GM21529 (cell line): ENCODE data around the gene PCDHGB5.
A peak's percentile ranks its signal among the peaks of the same experiment; 100 is the strongest.
"Not testable (repeated sequence)": the region's sequence is repeated elsewhere in the genome, so short reads cannot be mapped to it uniquely, and the experiment has no call there.

Experiments
- ATAC-seq: cut with Tn5 transposase; IDR thresholded peaks from one replicate; pipeline ENCODE4 v1.9.1; 2021; ENCODE audit not compliant: unreplicated experiment

The PCDHGB5 gene

DNA sequence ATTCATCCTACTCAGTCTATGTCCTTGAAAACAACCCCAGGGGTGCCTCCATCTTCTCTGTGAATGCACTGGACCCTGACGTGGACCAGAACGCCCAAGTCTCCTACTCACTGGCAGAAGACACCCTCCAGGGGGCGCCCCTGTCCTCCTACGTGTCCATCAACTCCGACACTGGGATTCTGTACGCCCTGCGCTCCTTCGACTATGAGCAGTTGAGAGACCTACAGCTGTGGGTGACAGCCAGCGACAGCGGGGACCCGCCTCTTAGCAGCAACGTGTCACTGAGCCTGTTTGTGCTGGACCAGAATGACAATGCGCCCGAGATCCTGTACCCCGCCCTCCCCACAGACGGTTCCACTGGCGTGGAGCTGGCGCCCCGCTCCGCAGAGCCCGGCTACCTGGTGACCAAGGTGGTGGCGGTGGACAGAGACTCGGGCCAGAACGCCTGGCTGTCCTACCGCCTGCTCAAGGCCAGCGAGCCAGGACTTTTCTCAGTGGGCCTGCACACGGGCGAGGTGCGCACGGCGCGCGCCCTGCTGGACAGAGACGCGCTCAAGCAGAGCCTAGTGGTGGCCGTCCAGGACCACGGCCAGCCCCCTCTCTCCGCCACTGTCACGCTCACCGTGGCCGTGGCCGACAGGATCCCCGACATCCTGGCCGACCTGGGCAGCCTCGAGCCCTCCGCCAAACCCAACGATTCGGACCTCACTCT is 22.1 kb upstream of the PCDHGB5 start:
- not testable (repeated sequence) for ATAC-seq

DNA sequence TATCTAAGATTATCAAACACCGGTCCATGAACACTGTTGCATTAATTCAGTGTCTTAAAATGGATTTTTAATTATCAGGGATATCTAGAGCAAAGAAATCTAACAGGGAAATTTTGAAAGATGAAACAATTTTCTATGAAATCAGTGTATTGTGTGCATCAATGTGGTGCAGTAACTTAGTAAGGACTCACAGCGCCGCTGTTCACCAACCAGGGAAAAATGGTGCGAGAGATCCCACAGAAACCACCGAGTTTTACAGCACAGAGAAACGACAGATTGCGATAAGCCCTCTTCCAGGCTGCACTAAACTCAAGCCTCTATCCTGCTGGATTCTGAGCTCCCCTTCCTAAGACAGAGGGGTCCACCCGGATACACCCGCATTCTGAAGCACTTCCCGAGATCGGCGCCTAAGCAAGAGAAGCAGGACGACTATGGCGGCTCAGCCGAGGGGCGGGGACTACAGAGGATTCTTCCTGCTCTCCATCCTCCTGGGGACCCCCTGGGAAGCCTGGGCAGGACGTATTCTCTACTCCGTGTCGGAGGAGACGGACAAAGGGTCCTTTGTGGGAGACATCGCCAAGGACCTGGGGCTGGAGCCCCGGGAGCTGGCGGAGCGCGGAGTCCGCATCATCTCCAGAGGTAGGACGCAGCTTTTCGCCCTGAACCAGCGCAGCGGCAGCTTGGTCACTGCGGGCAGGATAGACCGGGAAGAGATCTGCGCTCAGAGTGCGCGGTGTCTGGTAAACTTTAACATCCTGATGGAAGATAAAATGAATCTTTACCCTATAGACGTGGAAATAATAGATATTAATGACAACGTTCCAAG is 15.1 kb upstream of the PCDHGB5 start, which contains the start of gene PCDHGA7:
TSS of gene PCDHGA7 (plus strand) at position 274 of the 826 bp plus-strand sequence. CDS start at position 432, 158 bp downstream.
- ATAC-seq: no peak

DNA sequence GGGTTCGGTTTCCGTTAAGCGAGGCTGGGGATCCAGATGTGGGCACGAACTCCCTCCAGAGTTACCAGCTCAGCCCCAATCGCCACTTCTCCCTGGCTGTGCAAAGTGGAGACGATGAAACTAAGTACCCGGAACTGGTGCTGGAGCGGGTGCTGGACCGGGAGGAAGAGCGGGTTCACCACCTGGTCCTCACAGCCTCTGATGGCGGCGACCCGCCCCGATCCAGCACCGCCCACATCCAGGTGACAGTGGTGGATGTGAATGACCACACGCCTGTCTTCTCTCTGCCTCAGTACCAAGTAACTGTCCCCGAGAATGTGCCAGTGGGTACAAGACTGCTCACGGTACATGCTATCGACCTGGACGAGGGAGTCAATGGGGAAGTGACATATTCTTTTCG is 14.4 kb upstream of the PCDHGB5 start:
- no peak for ATAC-seq

GRCh38 chr5:141384471-141385267 is 13.1 kb upstream of the PCDHGB5 start:
- no peak for ATAC-seq

GRCh38 chr5:141387557-141388311 is 10.0 kb upstream of the PCDHGB5 start, which contains the start of gene PCDHGB4:
Gene PCDHGB4 (plus strand): TSS chr5:141387698. CDS start chr5:141387885, 187 bp downstream.
- peak; percentile 89 for ATAC-seq

DNA sequence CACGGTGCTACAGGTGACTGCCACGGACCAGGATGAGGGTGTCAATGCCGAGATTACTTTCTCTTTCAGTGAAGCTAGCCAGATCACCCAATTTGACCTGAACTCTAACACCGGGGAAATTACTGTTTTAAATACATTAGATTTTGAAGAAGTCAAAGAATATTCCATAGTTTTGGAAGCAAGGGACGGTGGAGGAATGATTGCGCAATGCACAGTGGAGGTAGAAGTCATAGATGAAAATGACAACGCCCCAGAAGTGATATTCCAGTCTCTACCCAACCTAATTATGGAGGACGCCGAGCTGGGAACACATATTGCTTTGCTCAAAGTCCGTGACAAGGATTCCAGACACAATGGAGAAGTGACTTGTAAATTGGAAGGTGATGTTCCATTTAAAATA is 9.1 kb upstream of the PCDHGB5 start:
- ATAC-seq: no peak

GRCh38 chr5:141389153-141390042 is 8.3 kb upstream of the PCDHGB5 start:
- no peak for ATAC-seq

DNA sequence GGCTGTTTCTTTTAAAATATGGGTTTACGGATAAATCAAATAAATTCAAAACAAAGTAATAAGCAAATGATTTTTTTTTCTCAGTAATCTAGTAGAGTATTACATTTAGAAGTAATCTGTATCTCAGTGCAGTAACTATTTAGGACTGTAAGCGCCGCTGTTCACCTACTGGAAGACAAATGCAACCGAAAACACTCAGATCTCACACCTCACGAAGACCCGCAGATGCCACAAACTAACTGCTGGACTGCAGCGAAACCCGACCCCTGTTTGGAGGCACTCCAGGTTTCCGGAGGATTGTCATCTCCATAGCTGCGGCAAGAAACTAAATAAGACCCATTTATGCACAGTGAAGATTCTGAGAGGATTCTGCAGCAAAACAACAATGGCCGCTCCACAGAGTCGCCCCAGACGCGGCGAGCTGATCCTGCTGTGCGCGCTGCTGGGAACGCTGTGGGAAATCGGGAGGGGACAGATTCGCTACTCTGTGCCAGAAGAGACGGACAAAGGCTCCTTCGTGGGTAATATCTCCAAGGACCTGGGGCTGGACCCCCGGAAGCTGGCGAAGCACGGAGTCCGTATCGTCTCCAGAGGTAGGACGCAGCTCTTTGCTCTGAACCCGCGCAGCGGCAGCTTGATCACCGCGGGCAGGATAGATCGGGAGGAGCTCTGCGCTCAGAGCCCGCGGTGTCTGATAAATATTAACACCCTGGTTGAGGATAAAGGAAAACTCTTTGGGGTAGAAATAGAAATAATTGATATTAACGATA is 5.1 kb upstream of the PCDHGB5 start, which contains the start of gene PCDHGA8:
TSS of gene PCDHGA8 (plus strand) at position 205 of the 770 bp plus-strand sequence. CDS start at position 386, 181 bp downstream.
- ATAC-seq: no peak

DNA sequence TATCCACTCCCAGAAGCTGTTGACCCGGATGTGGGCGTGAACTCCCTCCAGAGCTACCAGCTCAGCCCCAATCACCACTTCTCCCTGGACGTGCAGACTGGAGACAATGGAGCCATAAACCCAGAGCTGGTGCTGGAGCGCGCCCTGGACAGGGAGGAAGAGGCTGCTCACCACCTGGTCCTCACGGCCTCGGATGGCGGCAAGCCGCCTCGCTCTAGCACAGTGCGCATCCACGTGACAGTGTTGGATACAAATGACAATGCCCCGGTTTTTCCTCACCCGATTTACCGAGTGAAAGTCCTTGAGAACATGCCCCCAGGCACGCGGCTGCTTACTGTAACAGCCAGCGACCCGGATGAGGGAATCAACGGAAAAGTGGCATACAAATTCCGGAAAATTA is 4.5 kb upstream of the PCDHGB5 start:
- ATAC-seq: no peak

DNA sequence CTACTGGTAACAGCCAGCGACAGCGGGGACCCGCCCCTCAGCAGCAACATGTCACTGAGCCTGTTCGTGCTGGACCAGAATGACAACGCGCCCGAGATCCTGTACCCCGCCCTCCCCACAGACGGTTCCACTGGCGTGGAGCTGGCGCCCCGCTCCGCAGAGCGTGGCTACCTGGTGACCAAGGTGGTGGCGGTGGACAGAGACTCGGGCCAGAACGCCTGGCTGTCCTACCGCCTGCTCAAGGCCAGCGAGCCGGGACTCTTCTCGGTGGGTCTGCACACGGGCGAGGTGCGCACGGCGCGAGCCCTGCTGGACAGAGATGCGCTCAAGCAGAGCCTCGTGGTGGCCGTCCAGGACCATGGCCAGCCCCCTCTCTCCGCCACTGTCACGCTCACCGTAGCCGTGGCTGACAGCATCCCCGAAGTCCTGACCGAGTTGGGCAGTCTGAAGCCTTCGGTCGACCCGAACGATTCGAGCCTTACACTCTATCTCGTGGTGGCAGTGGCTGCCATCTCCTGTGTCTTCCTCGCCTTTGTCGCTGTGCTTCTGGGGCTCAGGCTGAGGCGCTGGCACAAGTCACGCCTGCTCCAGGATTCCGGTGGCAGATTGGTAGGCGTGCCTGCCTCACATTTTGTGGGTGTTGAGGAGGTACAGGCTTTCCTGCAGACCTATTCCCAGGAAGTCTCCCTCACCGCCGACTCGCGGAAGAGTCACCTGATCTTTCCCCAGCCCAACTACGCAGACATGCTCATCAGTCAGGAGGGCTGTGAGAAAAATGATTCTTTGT is 3.2 kb upstream of the PCDHGB5 start:
- not testable (repeated sequence) for ATAC-seq

DNA sequence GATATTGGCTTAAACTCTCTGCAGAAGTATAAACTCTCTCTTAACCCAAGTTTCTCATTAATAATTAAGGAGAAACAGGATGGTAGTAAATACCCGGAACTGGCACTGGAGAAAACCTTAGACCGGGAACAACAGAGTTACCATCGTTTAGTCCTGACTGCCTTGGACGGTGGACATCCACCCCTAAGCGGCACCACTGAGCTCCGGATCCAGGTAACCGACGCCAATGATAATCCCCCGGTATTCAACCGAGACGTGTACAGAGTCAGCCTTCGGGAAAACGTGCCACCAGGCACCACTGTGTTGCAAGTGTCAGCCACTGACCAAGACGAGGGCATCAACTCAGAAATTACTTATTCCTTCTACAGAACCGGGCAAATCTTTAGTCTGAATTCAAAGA is 861 bp downstream of the PCDHGB5 start:
- no peak for ATAC-seq

DNA sequence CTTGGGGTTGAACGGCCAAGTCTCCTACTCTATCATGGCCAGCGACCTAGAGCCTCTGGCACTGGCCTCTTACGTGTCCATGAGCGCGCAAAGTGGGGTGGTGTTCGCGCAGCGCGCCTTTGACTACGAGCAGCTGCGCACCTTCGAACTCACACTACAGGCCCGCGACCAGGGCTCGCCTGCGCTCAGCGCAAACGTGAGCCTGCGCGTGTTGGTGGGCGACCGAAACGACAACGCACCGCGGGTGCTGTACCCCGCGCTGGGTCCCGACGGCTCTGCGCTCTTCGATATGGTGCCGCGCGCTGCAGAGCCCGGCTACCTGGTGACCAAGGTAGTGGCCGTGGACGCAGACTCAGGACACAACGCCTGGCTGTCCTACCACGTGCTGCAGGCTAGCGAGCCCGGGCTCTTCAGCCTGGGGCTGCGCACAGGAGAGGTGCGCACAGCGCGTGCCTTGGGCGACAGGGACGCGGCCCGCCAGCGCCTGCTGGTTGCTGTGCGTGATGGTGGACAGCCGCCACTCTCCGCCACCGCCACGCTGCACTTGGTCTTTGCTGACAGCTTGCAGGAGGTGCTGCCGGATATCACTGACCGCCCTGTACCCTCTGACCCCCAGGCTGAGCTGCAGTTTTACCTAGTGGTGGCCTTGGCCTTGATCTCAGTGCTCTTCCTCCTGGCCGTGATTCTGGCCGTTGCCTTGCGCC is 2.0 kb downstream of the PCDHGB5 start:
- no peak for ATAC-seq

DNA sequence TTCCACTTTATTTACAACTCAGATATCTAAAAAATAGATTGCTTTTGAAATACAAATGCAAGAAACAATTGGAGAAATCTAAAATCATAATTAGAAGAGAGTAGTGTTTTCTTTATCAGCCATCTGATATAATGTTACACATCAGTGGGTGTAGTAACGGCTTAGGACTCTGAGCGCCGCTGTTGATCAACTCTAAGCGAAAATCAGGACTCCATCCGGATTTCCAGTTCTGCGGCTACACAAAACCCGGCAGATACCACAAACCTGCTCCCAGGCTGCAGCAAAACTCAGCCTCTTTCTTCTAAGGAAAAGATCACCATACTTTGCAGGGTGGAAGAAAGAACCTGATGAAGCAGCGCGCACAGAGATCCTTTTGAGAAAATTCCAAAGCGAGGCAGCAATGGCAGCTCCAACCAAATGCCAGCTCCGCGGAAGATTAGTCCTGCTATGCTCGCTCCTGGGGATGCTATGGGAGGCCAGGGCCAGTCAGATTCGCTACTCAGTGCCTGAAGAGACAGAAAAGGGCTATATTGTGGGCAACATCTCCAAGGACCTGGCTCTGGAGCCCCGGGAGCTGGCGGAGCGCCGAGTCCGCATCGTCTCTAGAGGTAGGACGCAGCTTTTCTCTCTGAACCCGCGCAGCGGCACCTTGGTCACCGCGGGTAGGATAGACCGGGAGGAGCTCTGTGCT is 5.0 kb downstream of the PCDHGB5 start, which contains the start of gene PCDHGA9:
TSS of gene PCDHGA9 (plus strand) at position 226 of the 691 bp plus-strand sequence. CDS start at position 401, 175 bp downstream.
- ATAC-seq: no peak

- no peak for ATAC-seq
Observed at GRCh38 chr5:141403387-141403786, 5.6 kb downstream of the PCDHGB5 start.

GRCh38 chr5:141407790-141408505 is 10.2 kb downstream of the PCDHGB5 start, which contains the start of gene PCDHGB6:
Gene PCDHGB6 (plus strand): TSS chr5:141408021. CDS start chr5:141408203, 182 bp downstream.
- ATAC-seq: peak; percentile 75
